GM13977 (cell line): ENCODE results near the gene CTRL.

ENCODE experiments used
- DNase-seq: peaks from one replicate; pipeline ENCODE4 v3.0.0; 2012; ENCODE audit warnings: low spot score
- CTCF ChIP-seq: IDR thresholded peaks from 2 replicates; pipeline ENCODE4 v1.5.1; 2012; ENCODE audit warnings: mild to moderate bottlenecking, control low read depth; ENCODE audit not compliant: insufficient read depth; ENCODE audit errors: extremely low read depth, missing control alignments
- in situ Hi-C: fragments of 300-500 bp; cut with MboI; formaldehyde crosslinking; loops from one replicate; pipeline ENCODE4 v1.12.0; 2022; ENCODE audit warnings: low sequenced_read_pairs, low pct_unique_long_range_greater_than_20kb, mixed read lengths, inconsistent platforms; ENCODE audit not compliant: unreplicated experiment

The CTRL gene

GRCh38 chr16:67951485-67951884 is 19.8 kb upstream of the CTRL start:
- no peak for DNase-seq
- no peak for TF ChIP-seq CTCF
- in situ Hi-C loops: no loop called here

DNA sequence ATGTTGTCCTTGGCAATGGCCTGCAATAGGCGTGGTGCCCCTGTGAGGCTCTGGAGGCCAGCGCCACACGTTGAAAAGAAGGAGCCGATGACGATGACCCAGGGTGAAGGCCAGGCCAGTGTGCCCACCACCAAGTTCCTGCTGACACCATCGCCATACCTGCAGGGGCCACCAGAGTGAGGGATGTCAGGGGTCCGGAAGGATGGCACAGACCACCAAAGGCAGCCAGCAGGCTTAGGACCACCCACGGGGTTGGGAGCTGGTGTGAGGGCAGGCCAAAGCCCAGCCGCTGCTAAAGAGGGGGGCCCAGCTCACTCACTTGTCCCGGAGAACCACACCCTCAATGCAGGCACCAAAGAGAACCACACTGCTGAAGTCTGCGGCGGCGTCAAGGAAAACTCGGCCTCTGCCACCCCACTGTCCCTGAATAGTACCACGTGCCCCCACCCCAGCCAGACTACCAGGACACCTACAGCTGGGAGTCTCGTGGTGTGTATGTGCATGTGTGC is 18.7 kb upstream of the CTRL start:
- in situ Hi-C loops: no loop called here
- TF ChIP-seq CTCF: no peak
- no peak for DNase-seq

DNA sequence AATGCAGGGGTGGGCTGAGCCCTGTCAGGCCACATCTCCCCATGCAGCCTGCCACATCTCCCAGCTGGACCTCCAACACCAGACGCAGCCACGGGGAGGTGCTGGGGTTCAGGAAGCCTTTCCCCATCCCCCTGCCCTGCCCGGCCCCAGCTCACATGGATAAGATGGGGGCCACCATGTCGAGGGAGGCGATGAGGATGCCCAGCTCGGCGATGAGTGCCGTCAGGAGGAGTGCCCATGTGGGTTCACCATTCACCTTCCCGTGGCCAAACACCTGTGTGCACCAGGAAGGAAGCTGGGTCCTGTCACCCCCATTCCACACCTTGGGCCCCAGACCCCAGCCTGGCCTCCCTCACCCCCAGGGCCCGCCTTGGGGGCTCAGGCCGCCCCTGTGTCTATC is 18.0 kb upstream of the CTRL start:
- no peak for TF ChIP-seq CTCF
- no peak for DNase-seq
- in situ Hi-C loops: no loop called here

DNA sequence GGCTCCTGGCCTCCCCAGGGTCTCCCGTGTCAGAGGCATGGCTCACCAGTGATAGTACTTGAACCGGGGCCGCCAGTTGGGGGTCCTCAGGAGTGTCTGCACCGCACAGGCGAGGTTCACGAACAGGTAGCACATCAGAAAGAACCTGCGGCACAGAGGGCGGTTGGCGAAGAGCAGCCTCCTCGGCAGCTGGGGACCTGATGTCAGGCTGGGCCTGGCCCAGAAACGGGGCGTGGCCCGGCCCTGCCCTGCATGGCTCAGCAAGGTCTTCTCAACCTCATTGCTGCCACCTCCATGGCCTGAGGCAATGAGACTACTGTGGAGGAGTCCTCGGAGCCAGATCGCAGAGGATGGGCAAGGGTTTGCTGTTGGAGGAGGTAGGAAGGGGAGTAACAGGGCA is 16.4 kb upstream of the CTRL start:
- in situ Hi-C loops: no loop called here
- no peak for DNase-seq
- no peak for TF ChIP-seq CTCF

GRCh38 chr16:67946966-67947558 is 15.4 kb upstream of the CTRL start:
- no peak for DNase-seq
- in situ Hi-C loops: no loop called here
- no peak for TF ChIP-seq CTCF

DNA sequence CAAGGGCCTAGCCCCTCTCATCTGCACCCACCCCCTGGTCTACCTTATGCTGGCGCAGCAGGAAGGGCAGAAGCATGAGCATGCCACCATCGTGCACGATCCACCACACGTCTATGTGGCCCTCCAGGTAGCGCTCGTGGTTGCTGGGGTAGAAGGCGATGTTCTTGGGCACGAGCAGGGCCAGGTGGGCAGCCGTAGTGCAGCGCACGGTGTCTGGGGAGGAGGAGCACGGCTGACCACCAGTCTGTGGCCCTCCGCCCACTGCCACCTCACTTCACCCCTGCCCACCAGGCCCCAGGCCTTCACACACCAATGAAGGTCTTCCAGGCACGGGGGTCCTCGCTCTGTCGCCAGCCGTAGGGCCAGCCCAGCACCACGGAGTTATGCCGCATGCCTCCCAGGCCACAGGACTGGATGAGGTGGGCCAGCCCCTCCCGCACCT is 14.5 kb upstream of the CTRL start:
- no peak for TF ChIP-seq CTCF
- in situ Hi-C loops: no loop called here
- no peak for DNase-seq
